Activated CD8-positive, alpha-beta memory T cell treated with anti-CD3 and anti-CD28 coated beads for 1 hour (primary cell): ENCODE measurements around the gene RABEP2.
"Not testable (repeated sequence)": the region's sequence is repeated elsewhere in the genome, so short reads cannot be mapped to it uniquely, and the experiment has no call there.

Experiments
- DNase-seq, 2 donors: peaks; one replicate each; pipeline ENCODE4 v3.0.0-alpha.2; 2020; ENCODE audit warnings: low read depth in 1 of 2; ENCODE audit errors: extremely low read depth in 1 of 2

Gene RABEP2

GRCh38 chr16:28904828-28905227 is 20.2 kb downstream of the RABEP2 start:
- no peak for DNase-seq

GRCh38 chr16:28904363-28904762 is 20.7 kb downstream of the RABEP2 start:
- no peak for DNase-seq

DNA sequence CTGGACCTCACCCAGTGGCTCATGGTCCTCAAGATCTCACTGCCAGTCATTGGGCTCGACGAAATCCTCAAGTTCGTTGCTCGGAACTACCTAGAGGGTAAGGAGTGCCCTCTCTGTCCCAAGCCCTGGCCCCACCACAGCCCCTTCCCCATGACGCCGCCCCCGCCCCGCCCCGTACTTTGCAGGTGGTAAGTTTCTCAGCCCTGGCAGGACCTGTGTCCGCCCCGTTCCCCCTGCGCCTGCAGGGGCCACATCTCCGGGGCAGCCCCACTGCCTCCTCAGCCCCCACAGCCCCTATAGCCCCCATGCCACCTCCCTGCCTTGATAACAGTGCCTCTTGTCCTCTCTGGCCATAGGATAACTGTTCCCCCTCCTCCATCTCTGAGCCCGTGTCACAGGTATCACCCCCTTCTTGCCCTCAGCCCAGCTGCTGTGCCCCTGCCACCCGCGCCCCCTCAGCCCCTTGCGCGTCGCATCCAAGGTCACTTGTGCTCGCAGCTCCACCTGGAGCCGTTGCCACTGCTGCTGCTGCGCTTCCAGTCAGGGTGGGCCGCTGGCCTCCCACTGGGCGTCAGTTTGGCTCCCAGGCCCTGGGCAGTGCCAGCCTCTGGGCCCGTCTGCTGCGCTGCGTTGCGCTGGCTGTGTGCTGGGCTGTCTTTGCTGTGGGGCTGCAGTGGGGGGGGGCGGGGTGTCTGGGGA is 21.5 kb downstream of the RABEP2 start:
- DNase-seq, result no peak

DNA sequence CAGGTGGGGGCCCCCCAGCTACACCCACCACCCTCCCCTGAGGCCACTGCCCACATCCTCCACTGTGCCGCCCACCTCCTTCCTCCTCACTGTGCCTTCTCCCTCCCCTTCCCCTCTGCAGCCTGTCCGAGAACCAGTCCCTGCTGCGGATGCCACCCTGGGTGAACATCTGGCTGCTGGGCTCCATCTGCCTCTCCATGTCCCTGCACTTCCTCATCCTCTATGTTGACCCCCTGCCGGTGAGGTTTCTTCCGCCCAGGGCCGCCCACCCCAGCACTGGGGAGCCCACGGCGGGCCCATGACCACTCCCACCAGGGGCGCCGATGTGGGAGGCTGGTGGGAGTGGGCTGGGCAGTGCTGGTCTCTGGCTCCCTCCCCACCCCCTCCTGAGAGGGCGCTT is 22.1 kb downstream of the RABEP2 start:
- no peak for DNase-seq

- DNase-seq, result no peak
Measured at GRCh38 chr16:28901862-28902261, 23.2 kb downstream of the RABEP2 start.

DNA sequence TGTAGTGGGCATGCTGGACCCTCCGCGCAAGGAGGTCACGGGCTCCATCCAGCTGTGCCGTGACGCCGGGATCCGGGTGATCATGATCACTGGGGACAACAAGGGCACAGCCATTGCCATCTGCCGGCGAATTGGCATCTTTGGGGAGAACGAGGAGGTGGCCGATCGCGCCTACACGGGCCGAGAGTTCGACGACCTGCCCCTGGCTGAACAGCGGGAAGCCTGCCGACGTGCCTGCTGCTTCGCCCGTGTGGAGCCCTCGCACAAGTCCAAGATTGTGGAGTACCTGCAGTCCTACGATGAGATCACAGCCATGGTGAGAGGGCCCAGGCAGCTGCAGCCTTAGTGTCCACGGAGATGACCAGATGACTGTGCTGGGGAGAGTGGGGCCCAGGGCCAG is 24.4 kb downstream of the RABEP2 start:
- no peak for DNase-seq

GRCh38 chr16:28899882-28900590 is 25.0 kb downstream of the RABEP2 start:
- no peak for DNase-seq

GRCh38 chr16:28898942-28899341 is 26.1 kb downstream of the RABEP2 start:
- DNase-seq, result no peak

DNA sequence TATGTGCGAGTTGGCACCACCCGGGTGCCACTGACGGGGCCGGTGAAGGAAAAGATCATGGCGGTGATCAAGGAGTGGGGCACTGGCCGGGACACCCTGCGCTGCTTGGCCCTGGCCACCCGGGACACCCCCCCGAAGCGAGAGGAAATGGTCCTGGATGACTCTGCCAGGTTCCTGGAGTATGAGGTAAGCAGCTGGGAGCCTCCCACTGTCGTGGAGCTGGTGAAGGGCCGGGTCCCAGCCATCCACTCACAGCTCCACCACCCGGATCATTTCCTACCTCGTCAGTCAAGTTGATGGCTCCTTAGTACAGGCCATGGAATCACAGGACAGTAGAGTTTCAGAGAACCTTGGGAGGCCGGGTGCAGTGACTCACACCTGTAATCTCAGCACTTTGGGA is 26.8 kb downstream of the RABEP2 start:
- DNase-seq, result no peak

- no peak for DNase-seq
Measured at GRCh38 chr16:28897826-28898225, 27.2 kb downstream of the RABEP2 start.

DNA sequence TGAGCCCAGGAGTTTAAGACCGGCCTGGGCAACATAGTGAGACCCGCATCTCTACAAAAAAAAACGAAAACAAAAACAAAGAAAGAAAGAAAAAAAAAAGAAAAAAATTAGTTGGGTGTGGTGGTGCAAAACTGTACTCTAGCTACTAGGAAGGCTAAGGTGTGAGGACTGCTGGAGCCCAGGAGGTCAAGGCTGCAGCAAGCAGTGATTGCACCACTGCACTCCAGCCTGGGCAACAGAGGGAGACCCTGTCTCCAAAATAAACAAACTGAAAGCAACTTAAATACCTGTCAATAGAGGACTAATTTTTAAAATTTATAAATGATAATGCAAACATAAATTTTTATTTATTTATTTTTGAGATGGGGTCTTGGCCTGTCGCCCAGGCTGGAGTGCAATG is 29.4 kb downstream of the RABEP2 start:
- DNase-seq, result no peak

GRCh38 chr16:28893291-28893690 is 31.7 kb downstream of the RABEP2 start:
- no peak for DNase-seq

DNA sequence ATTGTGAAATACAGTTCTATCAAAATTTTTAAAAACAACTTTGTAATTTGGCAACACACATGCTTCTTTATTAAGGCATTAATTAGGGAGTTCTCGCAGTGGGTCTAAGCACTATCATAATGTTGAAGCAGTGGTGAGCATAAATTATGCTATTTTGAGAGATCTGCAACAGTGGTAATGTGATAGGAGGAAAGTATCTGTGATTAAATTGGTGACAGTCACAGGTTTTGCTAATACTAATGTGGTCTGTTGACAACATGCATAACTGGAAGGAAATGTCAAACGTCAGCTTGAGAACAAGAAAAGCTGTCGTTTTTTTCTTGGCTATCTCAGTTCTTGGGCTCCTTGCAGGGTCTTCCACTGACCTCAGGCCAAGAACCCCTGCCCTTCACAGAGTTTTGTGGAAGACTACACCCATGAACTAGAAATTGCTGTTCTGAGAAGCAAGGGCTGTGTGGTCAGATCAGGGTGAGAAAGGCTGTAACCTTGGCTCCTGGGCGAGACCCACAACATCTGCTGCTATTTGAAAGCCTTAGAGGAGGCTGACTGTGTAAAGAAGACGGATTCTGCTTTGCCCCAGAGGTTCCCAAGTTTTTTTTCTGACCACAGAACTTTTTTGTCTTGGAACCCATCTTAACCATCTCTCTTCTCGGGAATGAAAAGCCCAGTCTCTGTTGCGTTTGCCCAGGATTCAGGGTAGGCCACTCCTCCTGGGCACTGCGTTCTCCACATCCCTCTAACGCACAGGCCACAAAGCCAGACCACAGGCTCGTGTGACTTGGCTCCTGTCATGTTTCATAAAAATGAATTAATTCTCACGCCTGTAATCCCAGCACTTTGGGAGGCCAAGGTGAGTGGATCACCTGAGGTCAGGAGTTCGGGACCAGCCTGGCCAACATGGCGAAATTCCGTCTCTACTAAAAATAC is 32.8 kb downstream of the RABEP2 start:
- DNase-seq, result no peak

DNA sequence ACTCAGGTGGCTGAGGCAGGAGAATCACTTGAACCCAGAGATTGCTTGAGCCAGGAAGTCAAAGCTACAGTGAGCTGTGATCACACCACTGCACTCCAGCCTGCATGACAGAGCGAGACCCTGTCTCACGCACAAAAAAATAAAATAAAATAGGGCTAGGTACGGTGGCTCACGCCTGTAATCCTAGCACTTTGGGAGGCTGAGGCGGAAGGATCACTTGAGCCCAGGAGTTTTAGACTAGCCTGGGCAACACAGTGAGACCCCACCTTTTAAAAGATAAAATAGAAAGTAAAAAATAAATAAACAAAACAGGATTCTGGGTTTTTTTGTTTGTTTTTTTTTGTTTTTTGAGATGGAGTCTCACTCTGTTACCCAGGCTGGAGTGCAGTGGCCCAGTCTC is 34.7 kb downstream of the RABEP2 start:
- not testable (repeated sequence) for DNase-seq

- no peak for DNase-seq
Measured at GRCh38 chr16:28886945-28887344, 38.1 kb downstream of the RABEP2 start.

GRCh38 chr16:28884045-28884444 is 41.0 kb downstream of the RABEP2 start:
- DNase-seq, result no peak

DNA sequence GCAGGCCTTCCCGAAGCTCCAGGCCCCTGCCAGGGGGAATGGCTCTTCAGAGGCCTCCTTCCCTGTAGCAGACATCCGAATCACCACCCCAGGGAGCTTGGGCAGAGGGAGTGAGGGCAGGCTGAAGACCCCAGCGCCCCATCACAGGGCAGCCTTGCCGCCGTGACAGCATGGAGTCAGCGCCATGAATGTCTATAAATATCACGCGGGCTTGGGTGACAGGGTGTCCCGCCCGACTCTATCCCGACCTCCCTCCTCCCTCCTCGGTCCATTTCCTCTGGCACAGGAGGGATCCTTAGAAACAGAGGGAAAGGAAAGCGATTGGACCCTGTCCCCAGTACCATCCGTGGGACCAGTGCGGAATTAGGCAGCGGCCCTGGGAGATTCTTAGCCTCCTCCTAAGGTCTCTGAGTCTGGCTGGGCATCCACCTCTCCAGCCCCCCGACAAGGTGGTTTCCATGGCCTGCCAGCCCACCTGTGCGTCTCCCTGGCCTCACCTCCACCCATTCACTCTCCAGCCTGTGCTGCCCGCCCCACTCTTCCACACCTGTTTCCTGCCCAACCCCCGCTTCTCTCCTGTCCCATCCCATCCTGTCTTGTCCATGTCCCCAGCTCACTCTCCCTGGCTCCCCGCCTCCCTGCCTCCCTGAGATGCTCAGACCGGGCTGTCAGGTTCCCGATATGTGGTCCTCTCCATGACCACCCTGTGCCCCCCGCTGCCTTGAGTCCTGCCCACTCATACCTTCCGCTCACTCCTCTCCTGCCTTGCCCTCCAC is 41.6 kb downstream of the RABEP2 start:
- DNase-seq, result no peak

DNA sequence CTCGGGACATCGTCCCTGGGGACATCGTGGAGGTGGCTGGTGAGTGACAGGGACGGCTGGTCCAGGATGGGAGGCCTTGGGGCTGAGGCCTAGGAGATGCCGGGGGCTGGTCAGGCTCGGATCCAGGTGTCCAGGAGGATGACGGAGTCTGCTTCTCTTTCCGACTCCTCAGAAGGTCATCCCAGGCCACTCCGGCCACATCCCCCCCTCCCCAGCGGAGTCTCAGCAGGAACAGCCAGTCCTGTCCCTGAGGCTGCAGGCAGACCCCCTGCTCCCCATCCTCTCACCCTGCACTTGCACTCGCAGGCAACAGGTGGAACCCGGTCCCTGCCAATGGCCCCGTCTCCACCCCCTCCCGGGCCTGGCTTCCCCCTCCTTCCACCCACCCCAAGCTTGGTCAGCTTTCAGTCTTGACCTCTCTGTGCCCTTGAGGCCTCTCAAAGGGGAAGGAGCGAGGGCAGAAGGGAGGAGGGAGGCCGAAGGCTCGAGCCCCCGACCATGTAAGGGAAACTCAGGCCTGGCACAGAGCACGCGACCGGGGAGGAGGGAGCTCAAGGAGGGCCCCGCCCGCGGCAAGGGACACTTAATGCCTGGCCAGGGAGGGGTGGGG is 42.4 kb downstream of the RABEP2 start:
- no peak for DNase-seq

- not testable (repeated sequence) for DNase-seq
Measured at GRCh38 chr16:28881565-28881964, 43.5 kb downstream of the RABEP2 start.

DNA sequence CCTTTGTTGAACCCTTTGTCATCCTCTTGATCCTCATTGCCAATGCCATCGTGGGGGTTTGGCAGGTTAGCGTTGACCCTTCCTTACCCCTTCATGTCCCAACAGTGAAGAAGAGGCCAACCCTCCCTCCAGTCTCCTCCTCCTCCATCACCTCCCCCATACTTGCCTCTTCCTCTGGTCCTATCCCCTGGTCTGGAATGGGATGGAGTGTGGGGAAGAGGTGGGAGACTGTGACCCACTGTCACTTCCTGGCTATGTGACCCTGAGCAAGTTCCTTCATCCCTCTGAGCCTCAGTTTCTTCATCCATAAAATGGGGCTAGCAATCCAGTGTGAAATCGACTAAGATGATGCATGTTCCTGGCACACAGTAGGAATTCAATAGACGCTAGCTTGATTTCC is 44.1 kb downstream of the RABEP2 start:
- no peak for DNase-seq

DNA sequence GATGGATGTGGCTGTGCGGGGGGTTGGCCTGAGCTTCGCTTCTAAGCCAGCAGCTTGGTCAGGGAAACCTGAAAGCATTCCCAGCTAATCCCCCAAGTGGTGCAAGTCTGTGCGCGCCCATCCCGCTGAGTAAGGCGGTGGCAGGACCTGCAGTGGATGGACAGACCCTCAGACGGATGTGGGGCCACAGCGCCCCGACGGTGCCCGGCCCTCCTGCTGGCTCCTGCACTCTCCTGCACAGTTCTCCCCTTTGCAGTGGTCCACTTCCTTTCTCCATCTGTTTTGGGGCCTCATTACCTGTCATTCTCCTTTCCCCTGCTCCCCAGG is 44.5 kb downstream of the RABEP2 start:
- no peak for DNase-seq
